Measurements from ENCODE around the gene S100A5.
"Not testable (repeated sequence)": the region's sequence is repeated elsewhere in the genome, so short reads cannot be mapped to it uniquely, and the experiment has no call there.

The S100A5 gene

GRCh38 chr1:153532181-153532580 lies 8.6 kb downstream of the S100A5 start:
- peak; percentile 15 for DNase-seq

GRCh38 chr1:153531638-153532037 lies 9.1 kb downstream of the S100A5 start:
- no peak for DNase-seq

GRCh38 chr1:153527683-153528040 lies 13.1 kb downstream of the S100A5 start:
- DNase-seq = no peak

GRCh38 chr1:153527023-153527682 lies 13.6 kb downstream of the S100A5 start:
- peak; percentile 26 for DNase-seq

- no peak for DNase-seq
Measured at GRCh38 chr1:153526132-153526543, 14.6 kb downstream of the S100A5 start.

GRCh38 chr1:153525088-153525728 lies 15.5 kb downstream of the S100A5 start:
- DNase-seq = no peak

GRCh38 chr1:153522353-153523048 lies 18.2 kb downstream of the S100A5 start:
- not testable (repeated sequence) for DNase-seq

- not testable (repeated sequence) for DNase-seq
Measured at GRCh38 chr1:153521808-153522207, 18.9 kb downstream of the S100A5 start.

- no peak for DNase-seq
Measured at GRCh38 chr1:153520818-153521476, 19.8 kb downstream of the S100A5 start.

- not testable (repeated sequence) for DNase-seq
Measured at GRCh38 chr1:153520137-153520691, 20.5 kb downstream of the S100A5 start.

- no peak for DNase-seq
Measured at GRCh38 chr1:153519242-153519641, 21.5 kb downstream of the S100A5 start.

- DNase-seq = no peak
Measured at GRCh38 chr1:153515504-153516394, 25.0 kb downstream of the S100A5 start.

GRCh38 chr1:153513666-153514065 lies 27.1 kb downstream of the S100A5 start:
- DNase-seq = no peak

- DNase-seq = no peak
Measured at GRCh38 chr1:153513023-153513422, 27.7 kb downstream of the S100A5 start.

GRCh38 chr1:153510984-153511410 lies 29.7 kb downstream of the S100A5 start:
- peak; percentile 76 for DNase-seq

GRCh38 chr1:153509729-153510354 lies 30.9 kb downstream of the S100A5 start:
- peak; percentile 46 for DNase-seq

GRCh38 chr1:153509036-153509435 lies 31.7 kb downstream of the S100A5 start:
- no peak for DNase-seq

GRCh38 chr1:153507926-153508583 lies 32.7 kb downstream of the S100A5 start:
- peak; percentile 19 for DNase-seq

GRCh38 chr1:153506831-153507413 lies 33.8 kb downstream of the S100A5 start:
- peak; percentile 98 for DNase-seq

GRCh38 chr1:153506386-153506785 lies 34.3 kb downstream of the S100A5 start:
- DNase-seq = no peak

- peak; percentile 20 for DNase-seq
Measured at GRCh38 chr1:153505576-153505975, 35.2 kb downstream of the S100A5 start.
